Stimulated activated CD8-positive, alpha-beta memory T cell treated with anti-CD3 and anti-CD28 coated beads, Interleukin-15, amount 100 ng/mL, for 24 hours (primary cell): ENCODE results near the gene CRIP3.

Experiments
- DNase-seq: peaks from one replicate; pipeline ENCODE4 v3.0.0-alpha.2; 2020; ENCODE audit warnings: low read depth

The CRIP3 gene

DNA sequence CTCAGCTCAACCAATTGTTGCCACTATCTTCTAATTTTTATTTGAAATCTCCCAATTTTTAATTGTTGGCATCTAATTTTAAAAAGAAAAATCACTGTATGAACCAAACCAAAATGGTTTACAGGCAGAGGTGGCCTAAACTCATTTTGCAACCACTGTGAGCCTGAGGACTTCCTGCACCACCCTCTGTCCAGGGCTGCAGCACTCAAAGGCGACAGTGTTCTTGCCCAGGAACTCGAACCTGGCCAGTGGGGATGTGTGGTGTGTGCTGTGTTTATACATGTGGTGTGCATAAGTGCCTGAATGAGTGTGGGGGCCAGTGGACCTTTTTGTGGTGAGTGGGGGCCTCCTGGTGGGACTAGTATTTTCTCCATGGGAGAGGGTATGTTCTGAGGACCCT, 34.9 kb downstream of the CRIP3 start:
- DNase-seq, result no peak

DNA sequence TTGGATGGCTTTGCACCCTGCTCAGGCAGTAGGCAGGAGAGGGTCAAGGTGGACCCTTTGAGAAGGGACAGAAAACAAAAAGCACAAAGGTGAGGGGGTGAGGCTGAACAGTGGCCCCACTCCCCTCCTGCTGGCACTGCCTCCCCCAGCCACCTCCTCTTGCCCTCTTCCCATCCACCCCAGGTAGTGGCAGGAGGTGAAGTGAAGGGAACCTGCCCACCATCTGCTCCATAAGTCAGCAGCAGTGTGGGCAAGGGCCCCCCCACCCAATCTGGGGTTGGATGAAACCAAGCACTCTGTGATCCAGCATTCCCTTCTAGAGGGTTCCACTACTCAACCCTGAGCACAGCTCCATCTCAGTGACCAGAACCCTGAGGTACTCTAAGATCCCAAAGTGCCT, 36.7 kb downstream of the CRIP3 start:
- no peak for DNase-seq

- no peak for DNase-seq
Observed at GRCh38 chr6:43271103-43271815, 37.4 kb downstream of the CRIP3 start.

- no peak for DNase-seq
Observed at GRCh38 chr6:43269273-43270007, 39.2 kb downstream of the CRIP3 start.

DNA sequence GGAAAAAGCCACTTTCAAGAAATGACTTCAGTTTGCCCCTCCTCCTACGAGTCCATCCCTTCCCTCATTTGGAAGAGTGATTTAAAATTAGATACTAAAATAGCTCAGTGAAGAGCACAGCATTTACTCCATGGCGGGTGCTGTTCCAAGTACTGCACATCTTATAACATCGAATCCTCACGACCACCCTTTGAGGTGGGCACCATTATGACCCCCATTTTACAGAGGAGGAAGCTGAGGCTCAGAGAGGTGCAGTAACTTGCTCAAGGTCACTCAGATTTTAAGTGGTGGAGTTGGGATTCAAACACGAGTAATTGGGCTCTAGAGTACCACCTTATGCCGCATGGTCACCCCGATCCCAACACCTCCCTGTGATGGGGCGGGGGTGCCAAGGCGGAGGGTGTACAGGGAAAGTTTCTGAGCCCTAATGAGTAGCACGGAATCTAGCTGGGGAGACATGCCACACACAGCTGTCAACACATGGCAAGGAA, 39.8 kb downstream of the CRIP3 start:
- no peak for DNase-seq

- no peak for DNase-seq
Observed at GRCh38 chr6:43268355-43268700, 40.3 kb downstream of the CRIP3 start.

- DNase-seq, result no peak
Observed at GRCh38 chr6:43267619-43268354, 40.8 kb downstream of the CRIP3 start.

DNA sequence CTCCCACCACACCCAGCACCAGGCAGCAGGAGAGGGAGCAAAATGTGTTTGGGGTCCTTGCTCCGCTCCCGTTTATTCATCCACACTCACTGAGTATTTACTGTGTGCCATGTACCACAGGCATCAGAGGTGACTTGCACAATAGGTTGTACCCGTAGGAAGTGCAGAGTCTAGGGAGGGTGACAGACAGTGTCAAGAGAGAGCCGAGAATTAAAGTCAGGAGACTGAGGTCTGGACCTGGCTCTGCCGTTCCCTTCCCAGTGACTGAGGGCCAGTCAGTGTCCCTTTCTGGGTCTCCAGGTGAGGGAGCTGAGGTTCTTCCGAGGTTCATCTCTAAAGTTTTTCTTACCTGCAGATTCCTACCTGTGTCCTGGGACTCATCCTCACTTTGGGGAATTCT, 43.1 kb downstream of the CRIP3 start:
- DNase-seq, result no peak

DNA sequence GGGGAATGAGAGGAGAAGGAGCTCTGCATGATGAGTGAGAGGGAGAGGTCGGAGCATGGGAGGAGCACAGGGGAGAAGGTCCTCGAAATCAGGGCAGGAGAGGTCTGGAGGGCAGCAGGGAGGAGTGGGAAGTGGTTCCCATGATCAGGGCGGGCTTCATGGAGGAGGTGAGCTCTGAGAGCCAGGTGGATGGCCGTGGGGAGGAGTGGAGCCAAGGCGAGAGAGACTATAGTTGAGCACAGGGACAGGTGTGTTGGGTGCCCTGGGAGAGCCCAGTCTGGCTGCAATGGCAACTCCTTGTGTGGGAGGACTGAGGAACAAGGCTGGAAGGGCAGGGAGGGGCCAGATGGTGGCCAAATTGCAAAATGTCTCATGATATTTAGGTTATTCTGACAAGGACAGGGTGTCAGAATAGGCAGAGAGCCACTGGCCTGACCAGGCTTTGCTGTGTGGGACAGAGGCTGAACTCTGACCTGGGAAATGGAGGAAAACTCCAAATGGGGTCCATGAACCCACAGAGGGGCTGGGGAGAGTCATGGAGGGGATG, 44.0 kb downstream of the CRIP3 start:
- DNase-seq, result no peak

- DNase-seq, result peak; percentile 40
Observed at GRCh38 chr6:43263314-43264178, 45.1 kb downstream of the CRIP3 start.

- no peak for DNase-seq
Observed at GRCh38 chr6:43262780-43263313, 45.8 kb downstream of the CRIP3 start.

GRCh38 chr6:43262000-43262779, 46.4 kb downstream of the CRIP3 start:
- no peak for DNase-seq

DNA sequence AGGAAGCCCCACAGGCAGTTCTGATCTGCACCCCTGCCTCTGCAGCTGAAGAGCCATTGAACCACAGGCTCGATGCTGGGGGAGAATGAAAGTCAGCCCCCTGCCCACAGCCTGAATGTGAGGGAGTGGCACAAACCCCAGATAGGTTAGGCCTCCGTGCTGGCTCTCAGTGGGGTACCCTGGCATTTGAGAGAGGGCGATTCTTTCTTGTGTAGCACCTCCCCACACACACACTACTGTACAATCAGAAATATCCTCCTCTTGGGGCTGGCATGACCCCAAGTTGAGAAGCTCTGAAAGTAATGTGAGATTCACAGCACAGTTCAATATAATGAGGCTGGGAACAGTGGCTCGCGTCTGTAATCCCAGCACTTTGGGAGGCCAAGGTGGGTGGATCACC, 47.4 kb downstream of the CRIP3 start:
- no peak for DNase-seq

- DNase-seq, result no peak
Observed at GRCh38 chr6:43260791-43261190, 47.8 kb downstream of the CRIP3 start.

DNA sequence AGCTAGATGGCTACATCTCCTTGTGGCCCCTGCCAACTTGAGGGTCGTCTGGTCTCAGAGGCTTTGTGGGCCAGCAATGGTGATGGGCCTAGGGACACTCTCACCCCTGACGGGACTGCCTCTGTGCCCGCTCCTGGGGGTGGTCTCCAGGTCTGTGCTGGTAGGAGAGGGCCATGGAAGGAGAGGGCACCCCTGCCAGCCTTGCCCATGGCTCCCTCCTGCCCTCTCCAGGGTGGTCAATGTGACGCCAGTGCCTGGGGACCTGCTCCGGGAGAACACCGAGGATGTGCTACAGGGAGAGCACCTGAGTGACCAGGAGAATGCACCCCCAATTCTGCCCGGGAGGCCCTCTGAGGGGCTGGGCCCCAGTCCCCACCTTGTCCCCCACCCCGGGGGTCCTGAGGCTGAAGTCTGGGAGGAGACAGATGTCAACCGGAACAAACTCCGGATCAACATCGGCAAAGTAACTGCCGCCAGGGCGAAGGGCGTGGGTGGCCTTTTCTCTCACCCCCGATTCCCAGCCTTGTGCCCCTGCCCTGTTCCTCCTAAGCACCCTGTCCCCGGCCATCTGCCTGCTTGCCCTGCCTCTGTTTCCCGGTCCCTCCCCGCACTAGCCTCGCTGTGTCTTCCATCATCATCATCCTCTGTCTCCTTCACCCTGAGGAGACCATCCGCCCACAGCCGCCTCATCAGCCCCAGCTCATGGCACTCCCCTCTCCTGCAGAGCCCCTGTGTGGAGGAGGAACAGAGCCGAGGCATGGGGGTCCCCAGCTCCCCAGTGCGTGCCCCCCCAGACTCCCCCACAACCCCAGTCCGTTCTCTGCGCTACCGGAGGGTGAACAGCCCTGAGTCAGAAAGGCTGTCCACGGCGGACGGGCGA, 49.6 kb downstream of the CRIP3 start:
- no peak for DNase-seq

GRCh38 chr6:43258180-43258579, 50.4 kb downstream of the CRIP3 start:
- DNase-seq, result no peak

DNA sequence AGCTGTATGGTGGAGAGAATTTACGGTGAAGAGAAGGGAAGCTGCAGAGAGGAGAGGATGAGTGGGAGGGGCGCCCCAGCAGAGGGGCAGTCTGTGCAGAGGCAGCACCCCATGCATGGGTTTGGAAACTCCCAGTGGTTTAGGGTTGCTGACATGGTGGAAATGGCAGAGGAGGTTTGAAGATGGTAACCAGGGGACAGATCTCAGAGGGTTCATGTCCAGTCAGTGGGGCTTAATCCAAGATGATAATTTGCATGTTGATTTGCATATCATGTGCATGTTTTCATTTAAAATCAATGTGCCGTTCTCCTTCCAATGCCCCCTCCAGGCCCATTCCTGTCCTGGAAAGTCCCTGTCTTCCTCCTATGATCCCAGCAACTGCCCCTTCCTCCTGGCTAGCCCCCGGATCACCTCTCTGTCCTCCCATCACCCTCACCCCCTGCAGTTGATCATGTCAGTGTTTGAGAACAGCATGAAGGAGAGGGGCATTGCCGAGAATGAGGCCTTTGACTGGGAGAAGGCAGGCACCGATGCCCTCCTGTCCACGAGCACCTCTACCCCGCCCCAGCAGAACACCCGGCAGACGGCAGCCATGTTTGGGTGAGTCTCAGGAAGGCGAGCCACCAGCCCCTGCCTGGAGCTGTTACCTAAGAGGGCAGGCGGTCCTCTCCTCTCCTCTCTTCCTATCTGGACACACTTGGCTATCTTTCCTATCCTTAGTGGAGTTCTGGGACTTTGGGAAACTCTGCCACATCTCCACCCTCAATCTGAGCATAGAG, 51.1 kb downstream of the CRIP3 start:
- DNase-seq, result no peak

GRCh38 chr6:43256670-43257366, 51.8 kb downstream of the CRIP3 start:
- no peak for DNase-seq
